ENCODE measurements around the gene RAB3D.
A peak's percentile ranks its signal among the peaks of the same experiment; 100 is the strongest.
"Not testable (repeated sequence)": the region's sequence is repeated elsewhere in the genome, so short reads cannot be mapped to it uniquely, and the experiment has no call there.

RAB3D gene

DNA sequence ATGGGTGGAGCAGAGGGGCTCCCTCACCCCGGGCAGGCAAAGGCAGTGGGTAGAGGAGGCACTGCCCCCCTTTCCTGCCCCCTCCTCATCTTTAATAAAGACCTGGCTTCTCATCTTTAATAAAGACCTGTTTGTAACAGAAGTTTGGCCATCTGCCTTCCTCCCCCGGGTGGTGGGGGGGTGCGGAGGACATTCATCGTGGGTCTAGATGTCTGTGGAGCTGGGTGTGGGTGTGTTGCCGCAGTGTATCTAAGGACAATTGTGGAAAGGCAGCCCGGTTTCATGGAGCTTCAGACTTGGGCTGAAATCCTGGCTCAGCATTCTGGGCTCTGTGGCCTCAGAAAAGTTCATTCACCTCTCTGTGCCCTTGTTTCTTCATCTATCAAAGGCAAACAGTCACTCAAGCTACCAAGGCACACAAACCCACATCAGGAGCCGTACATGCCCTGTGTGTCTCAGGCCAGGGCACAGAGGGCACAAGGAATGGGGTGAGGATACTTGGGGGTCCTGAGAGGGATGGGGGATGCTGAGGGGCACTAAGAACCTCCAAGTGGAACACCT lies 26.2 kb upstream of the RAB3D start:
- DNase-seq: no peak

- no peak for DNase-seq
These were observed 25.5 kb upstream of the RAB3D start for GRCh38 chr19:11364935-11365334.

- DNase-seq: no peak
These were observed 24.9 kb upstream of the RAB3D start for GRCh38 chr19:11364296-11364904.

DNA sequence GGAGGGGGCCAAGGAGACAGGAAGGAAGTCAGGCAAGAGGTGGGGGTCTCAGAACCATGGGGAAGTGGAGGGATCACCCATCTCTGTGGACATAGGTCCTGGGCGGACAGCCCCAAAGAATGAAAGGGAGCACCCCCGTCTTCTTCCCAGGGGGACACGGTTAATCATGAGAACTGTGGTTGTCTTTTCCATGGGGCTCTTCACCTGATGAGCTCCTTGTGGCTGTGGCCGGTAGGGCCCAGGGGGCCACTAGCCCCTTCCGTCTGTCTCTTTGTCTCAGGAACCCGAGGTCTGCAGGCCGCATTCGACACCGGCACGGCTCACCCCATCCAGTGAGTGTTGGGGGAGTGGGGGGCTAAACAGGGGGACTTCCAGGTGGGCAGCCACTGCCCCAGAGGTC lies 24.4 kb upstream of the RAB3D start:
- DNase-seq: no peak

GRCh38 chr19:11361771-11362731 lies 22.6 kb upstream of the RAB3D start:
- DNase-seq: no peak

DNA sequence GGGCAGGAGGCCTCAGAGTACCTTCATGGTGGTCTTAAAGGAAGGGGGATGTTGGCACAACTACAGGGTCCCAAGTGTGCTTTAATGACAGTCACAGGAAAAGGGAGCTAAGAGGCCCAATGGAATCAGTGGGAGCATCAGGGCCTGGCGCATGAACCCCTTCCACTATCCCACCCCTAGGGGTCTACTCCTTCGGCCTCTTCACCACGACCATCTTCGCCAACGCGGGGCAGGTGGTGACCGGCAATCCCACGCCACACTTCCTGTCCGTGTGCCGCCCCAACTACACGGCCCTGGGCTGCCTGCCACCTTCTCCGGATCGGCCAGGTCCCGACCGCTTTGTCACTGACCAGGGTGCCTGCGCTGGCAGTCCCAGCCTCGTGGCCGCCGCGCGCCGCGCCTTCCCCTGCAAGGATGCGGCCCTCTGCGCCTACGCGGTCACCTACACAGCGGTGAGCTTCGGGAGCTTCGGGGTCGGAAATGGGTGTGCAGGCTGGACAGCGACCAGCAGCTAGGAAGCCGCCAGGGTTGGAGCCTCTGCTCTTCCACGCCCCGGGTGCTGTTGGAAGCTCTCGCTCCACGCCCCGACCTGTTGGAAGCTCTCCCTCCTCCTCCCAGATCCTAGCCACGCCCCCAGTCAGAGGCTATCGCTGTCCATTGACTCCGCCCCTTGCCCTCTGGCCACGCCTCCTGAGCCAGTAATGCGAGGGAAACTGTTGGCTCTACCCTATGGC lies 21.7 kb upstream of the RAB3D start:
- DNase-seq: no peak

DNA sequence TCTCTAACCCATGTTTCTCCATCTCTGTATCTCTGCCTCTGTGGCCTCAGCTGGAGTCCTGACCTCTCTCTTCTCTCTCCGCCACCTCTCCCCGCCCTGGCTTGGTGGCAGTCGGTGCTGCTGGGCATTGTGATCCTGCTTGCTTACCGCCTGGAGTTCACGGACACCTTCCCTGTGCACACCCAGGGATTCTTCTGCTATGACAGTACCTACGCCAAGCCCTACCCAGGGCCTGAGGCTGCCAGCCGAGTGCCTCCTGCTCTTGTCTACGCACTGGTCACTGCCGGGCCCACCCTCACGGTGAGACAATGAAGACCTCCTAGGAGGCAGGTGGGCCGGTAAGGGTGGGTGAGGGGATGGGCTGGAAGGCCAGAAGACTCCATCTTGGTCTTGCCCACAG lies 20.0 kb upstream of the RAB3D start:
- no peak for DNase-seq

DNA sequence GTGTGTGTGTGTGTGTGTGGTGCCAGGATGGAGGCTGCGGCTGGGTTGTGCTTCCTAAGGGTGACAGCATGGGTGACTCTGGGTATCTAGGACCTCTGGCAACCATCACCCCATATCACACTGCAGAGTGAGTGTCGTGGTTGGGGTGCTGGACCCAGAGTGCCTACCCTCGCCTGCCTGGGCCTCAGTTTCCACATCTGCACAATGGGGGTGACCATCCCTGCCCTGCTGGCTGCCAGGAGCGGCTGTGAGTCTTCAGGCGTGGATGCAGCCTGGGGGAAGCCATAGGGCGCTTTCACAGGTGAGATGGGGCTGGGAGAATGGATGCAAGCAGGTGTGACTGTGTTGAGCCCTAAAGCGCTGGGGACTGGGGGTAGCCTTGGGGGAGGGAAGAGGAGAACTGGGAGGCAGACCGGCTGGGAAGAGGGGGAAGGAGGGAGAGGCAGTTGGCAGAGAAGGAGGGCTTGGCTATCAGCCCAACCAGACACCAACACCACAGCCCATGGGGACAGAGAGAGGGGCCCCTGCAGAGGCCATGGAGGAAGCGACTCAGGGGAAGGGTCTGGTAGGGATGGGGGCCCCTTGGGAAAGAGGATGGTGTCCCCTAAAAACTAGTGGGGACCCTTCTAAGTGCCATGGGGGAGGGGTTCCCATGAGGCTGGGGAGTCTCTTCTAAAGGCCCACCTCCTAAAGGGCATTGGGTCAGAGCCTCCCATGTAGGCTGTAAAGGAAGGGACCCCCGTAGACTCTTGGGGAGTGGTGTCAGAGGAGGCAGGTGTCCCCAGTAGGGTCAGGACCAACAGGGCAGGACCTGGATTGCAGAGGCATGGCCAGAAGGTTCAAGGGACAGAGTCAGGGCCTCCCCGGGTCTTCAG lies 17.5 kb upstream of the RAB3D start:
- no peak for DNase-seq

GRCh38 chr19:11356074-11356397 lies 16.6 kb upstream of the RAB3D start:
- no peak for DNase-seq

- DNase-seq: peak; percentile 91
These were observed 16.0 kb upstream of the RAB3D start, which contains the start of gene PLPPR2 for GRCh38 chr19:11355160-11356073. TSS of gene PLPPR2 (plus strand) at chr19:11355432. CDS start at chr19:11357674, 2,242 bp downstream.

- not testable (repeated sequence) for DNase-seq
These were observed 14.6 kb upstream of the RAB3D start for GRCh38 chr19:11354102-11354501.

DNA sequence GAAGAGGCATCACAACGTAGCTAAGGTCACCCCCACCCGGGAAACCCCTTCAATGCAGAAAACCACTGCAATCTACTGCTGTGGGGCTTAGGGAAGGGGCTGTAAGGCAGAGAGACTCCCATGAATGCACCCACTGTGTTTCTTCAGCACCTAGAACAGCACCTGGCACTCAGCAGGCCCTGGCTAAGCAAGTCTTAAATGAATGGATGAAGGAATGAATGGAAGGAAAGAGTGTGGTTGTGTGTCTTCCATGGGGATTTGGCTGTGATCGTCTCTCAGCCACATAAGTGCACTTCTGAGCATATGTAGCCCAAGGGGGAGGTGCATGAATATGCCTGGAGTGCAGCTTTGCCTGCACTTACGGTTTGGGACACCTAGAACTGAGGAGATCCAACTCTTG lies 9.7 kb upstream of the RAB3D start:
- DNase-seq: no peak

DNA sequence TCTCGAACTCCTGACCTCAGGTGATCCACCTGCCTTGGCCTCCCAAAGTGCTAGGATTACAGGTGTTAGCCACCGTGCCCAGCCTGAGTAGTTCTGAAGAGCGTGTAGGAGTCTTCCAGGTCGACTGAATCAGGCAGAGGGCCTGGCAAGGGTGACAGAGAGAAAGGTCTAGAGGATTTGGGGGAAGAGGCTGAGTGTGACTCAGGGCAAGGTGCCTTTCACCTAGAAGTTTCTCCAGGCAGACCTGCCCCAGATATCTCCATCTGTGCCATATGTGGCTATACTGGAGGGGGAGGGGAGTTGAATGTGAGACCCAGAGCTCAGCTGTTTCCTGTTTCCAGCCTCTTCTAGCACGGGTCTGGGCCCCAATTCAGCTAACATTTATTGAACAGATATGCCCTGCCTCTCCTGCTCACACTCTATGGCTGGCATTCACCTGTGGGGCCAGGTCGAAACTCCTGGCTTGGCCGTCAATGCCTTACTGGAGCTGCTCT lies 8.1 kb upstream of the RAB3D start:
- DNase-seq: no peak

DNA sequence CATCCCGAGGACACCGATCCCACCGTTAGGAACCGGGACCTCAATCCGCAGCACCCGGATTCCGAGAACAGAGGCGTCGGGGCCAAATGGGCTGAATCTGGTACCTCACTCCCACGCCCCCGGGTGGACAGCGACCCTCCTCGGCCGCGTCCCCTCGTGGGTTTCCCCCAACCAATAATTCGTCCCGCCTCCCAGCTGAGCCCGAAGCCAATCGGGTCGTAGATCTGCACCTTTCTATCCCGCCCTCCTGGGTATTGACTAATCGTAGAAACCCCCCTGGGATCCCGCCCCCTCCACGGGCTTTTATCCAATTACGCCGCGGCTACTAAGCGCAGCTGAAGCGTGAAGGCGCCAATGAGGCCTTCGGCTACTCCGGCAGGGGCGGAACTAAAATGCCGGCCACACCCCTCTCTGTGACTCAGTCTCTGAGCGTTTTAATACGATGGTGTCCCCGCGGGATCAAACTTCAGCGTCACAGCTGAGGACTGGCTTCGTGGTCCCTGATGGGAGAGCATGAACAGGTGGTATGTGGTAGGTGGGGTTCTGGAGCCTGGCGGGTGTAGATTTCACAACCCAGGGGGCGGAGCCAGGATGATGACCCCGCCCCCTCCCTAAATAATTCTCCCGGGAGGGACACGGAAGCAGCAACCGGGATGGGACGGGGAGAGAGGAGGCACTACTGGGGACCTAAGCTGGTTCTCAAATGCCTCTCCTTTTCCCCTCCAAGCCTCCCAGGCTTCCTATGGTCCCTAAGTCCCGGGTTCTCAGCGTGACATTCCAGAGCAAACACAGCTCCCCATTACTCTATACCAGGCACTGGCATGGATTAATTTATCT lies 6.9 kb upstream of the RAB3D start, which contains the start of the genes CCDC159 and TMEM205:
CCDC159 (plus strand) TSS at position 416 of the 837 bp plus-strand sequence; CDS start at position 504, 88 bp downstream.
TMEM205 (minus strand) TSS at position 165 of the 837 bp plus-strand sequence. CDS start 649 bp downstream, outside the sequence.
- DNase-seq: peak; percentile 99

DNA sequence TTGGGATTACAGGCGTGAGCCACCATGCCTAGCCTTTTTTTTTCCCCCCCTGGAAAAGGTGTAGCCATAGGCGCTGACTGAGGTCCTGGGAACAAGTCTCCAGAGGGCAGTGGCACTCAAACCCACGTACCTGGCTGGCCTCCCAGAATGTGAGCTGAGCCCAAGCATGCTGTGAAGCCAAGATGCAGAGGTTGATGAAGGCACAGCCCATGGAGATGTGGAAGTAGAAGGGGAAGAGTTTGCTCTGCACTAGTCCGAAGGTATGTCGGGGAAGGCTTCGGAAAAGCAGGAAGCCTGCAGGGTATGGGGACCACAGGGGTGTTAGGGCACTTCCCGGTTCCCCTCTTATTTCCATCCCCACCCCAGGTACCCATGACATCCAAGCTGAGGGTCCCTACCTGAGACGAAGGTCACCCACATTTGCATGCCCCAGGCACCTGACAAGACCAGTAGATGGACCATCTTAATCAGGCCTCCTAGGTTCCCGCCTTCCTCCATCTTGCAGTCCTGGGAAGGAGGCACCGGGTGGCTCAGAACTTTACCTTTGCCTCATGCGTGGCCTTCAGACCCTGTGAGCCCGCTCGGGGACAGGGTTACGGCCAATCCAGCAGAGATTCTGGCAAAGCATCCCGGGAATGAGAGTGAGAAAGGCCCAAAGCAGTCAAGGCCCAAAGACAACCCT lies 5.8 kb upstream of the RAB3D start:
- DNase-seq: no peak

DNA sequence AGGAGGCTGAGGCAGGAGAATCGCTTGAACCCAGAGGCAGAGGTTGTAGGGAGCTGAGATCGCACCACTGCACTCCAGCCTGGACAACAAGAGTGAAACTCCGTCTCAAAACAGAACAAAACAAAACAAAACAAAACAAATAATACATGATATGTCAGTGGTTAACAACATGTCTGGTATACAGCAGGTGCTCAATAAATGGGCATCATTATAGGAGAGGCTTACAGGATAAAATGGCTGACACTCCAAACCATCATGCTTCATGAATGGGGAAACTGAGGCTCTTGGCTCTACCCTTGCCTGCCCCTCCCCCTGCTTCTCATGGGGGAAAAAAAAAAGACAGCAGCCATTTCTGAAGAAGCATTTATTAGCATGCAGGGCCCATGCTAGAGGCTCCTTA lies 3.0 kb upstream of the RAB3D start:
- no peak for DNase-seq

- DNase-seq: not testable (repeated sequence)
These were observed 626 bp upstream of the RAB3D start for GRCh38 chr19:11340099-11340467.

GRCh38 chr19:11338569-11339253 lies 746 bp downstream of the RAB3D start:
- DNase-seq: no peak

GRCh38 chr19:11338121-11338520 lies 1.3 kb downstream of the RAB3D start:
- DNase-seq: no peak
